GM10266 (cell line): Measurements from ENCODE around the gene BICD1.

Experiments
- DNase-seq: peaks from one replicate; pipeline ENCODE4 v3.0.0; 2012; ENCODE audit errors: extremely low spot score
- TF ChIP-seq, protein P1 (sequence below): IDR thresholded peaks from 2 replicates; pipeline ENCODE4 v1.5.1; 2012; ENCODE audit warnings: mild to moderate bottlenecking, low read depth; ENCODE audit not compliant: control insufficient read depth, insufficient read depth; ENCODE audit errors: missing control alignments

Gene BICD1

DNA sequence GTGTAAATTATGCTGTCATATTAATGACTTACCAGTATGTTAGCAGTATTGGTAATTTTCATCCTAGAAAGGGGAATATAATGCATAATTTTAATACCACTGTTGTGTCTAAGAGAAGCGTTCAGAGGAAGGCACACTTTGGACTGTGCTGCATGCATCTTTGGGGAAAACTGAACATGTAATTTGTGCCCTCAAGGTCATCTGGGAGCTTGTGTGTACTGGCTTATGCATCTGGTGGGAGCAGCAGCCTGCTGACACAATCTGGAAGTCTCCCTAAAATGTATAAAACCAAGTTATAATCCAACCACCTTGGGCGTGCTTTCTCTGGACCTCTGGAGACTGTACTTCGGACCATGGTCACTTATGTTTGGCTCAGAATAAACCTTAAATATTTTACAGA lies 306.8 kb downstream of the BICD1 start:
- DNase-seq, result no peak

GRCh38 chr12:32418221-32418620 lies 311.6 kb downstream of the BICD1 start:
- TF ChIP-seq, protein P1, sequence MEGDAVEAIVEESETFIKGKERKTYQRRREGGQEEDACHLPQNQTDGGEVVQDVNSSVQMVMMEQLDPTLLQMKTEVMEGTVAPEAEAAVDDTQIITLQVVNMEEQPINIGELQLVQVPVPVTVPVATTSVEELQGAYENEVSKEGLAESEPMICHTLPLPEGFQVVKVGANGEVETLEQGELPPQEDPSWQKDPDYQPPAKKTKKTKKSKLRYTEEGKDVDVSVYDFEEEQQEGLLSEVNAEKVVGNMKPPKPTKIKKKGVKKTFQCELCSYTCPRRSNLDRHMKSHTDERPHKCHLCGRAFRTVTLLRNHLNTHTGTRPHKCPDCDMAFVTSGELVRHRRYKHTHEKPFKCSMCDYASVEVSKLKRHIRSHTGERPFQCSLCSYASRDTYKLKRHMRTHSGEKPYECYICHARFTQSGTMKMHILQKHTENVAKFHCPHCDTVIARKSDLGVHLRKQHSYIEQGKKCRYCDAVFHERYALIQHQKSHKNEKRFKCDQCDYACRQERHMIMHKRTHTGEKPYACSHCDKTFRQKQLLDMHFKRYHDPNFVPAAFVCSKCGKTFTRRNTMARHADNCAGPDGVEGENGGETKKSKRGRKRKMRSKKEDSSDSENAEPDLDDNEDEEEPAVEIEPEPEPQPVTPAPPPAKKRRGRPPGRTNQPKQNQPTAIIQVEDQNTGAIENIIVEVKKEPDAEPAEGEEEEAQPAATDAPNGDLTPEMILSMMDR, result no peak
- no peak for DNase-seq

More for the DNA sequence above, 306.8 kb downstream of the BICD1 start:
- TF ChIP-seq, protein P1, result no peak

GRCh38 chr12:32418903-32419519 lies 312.4 kb downstream of the BICD1 start:
- TF ChIP-seq, protein P1, result no peak
- DNase-seq, result no peak

DNA sequence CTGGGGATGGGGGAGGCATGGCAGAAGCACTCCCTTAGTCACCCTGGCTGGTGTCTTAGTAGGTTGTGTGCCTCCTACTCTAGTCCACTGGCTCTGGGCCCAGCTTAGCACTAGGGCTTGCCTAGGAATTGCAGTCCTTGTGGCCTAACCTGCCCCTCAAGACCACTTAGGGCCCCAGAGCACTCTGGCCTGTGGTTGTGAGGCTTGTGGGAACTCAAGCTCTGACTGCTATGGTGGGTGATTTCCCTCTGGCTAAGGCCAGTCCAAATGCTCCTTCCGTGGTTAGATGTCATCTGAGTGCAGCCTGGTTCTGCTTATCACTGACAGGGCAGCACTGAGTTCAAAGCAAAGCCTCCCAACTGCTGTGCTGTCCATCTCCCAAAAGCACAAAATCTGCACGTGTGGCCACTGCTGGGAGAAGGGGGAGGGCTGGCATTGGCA lies 312.9 kb downstream of the BICD1 start:
- TF ChIP-seq, protein P1, result no peak
- no peak for DNase-seq

DNA sequence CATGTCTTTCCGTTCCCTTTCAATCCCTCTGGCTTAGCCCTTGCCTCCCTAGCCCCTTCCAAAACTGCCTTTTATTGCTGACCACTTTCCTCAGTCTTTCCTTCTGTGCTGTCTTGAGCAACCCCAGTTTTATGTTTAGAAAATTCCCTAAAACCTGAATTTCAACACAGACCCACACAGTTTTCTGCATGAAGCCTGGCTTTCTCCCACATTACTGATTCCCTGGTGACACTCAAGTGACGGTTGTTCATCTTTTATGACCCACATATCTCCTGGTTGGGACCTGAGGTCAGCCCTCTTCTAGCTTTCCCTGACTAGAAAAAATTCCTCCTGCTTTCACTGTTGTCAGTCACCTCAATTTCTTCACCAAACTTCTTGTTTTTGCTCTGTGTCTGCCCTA lies 313.7 kb downstream of the BICD1 start:
- no peak for DNase-seq
- TF ChIP-seq, protein P1, result no peak

GRCh38 chr12:32423559-32423958 lies 316.9 kb downstream of the BICD1 start:
- TF ChIP-seq, protein P1, result no peak
- no peak for DNase-seq

DNA sequence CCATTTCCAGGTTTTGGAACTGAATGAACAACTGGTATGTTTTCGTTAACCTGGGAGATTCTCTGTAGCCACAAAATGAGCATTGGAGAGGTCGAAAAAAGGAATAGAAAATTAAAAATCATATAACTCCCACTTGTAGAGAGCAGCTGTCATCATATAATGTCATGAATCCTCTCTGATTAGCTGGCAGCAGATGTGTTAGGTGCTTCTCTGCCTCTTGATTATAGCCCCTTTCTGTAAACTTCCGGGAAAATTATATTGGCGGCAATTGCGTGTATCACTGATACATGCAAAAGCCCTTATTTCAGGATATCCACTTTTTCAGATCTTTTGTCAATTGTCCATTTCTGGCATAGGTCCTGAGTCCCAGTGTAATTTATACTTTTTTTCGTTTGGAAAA lies 324.4 kb downstream of the BICD1 start:
- DNase-seq, result no peak
- TF ChIP-seq, protein P1, result no peak
